GM12878 (cell line): ENCODE results near the gene LAMA5. TPM values are rescaled to one million over a fixed set of nuclear protein-coding genes. Genes with fewer than 3 reads are reported as not detected.

ENCODE experiments used
- ATAC-seq: fragments of 200-7000 bp; cut with Tn5 transposase; 3 replicates; pipeline ENCODE4 v1.9.1; 2020; ENCODE audit warnings: mild to moderate bottlenecking, moderate library complexity
- BruUV-seq: library from RNA; stranded (reverse); fragments of 400-500 nt; replicated peaks from 2 replicates; lab custom pipeline; 2021; lab: Mats Ljungman, UMichigan
- CTCF ChIA-PET: fragments of 300-600 bp; sonication (Branson Sonifier 250); formaldehyde crosslinking; extraction: SDS; loops from one replicate; lab custom pipeline; 2021; ENCODE audit warnings: inconsistent platforms; lab: Yijun Ruan, JAX
- POLR2A ChIA-PET: fragments of 350-600 bp; formaldehyde crosslinking; extraction: SDS; loops from one replicate; lab custom pipeline; 2021; ENCODE audit warnings: inconsistent platforms; lab: Charles Lee
- RAD21 ChIA-PET: fragments of 300-600 bp; sonication (Branson Sonifier 250); formaldehyde crosslinking; loops from one replicate; lab custom pipeline; 2023; ENCODE audit warnings: antibody characterized with exemption; ENCODE audit not compliant: unreplicated experiment; lab: Charles Lee
- SMC1A ChIA-PET: fragments of 300-600 bp; sonication (Branson Sonifier 250); formaldehyde crosslinking; loops from one replicate; lab custom pipeline; 2023; ENCODE audit not compliant: unreplicated experiment, uncharacterized antibody; lab: Charles Lee
- DNase-seq: peaks from one replicate; pipeline ENCODE4 v3.0.0-alpha.2; 2011; ENCODE audit warnings: low read depth, low spot score
- FAIRE-seq: peaks from 3 replicates; lab custom pipeline; 2011; peaks lifted over from hg19 to GRCh38; lab: Jason Lieb, UNC
- H2AFZ ChIP-seq: 2 replicates; pipeline ENCODE4 v1.6.0; 2011; ENCODE audit warnings: low read depth, low read length, control low read depth; ENCODE audit not compliant: control insufficient read depth
- H3K27ac ChIP-seq: 2 replicates; pipeline ENCODE4 v1.5.1; 2011; ENCODE audit warnings: control low read depth; ENCODE audit not compliant: control insufficient read depth, insufficient read depth
- H3K27me3 ChIP-seq, 2 experiments: replicated peaks in 1 of 2; 2 replicates each; pipeline versions ENCODE4 v1.6.0 to v1.6.1; 2011; ENCODE audit warnings: low read length in 1 of 2; ENCODE audit not compliant: control insufficient read depth in 2 of 2, insufficient read depth in 2 of 2
- H3K36me3 ChIP-seq, 2 experiments: 2 replicates each; pipeline ENCODE4 v1.5.1; 2011; ENCODE audit warnings: low read length in 1 of 2; ENCODE audit not compliant: control insufficient read depth in 2 of 2, insufficient read depth in 2 of 2
- H3K4me1 ChIP-seq: 2 replicates; pipeline ENCODE4 v1.6.1; 2011; ENCODE audit warnings: mild to moderate bottlenecking, low read length, moderate library complexity, mixed read lengths; ENCODE audit not compliant: control insufficient read depth, insufficient read depth
- H3K4me2 ChIP-seq: 2 replicates; pipeline ENCODE4 v1.6.0; 2011; ENCODE audit warnings: control low read depth; ENCODE audit not compliant: control insufficient read depth, insufficient read depth
- H3K4me3 ChIP-seq: fragments of 200-600 bp; sonication (generic); 2 replicates; pipeline ENCODE4 v1.5.1; 2016
- H3K79me2 ChIP-seq: 2 replicates; pipeline ENCODE4 v1.6.0; 2011; ENCODE audit warnings: low read length; ENCODE audit not compliant: control insufficient read depth, insufficient read depth
- H3K9ac ChIP-seq: 2 replicates; pipeline ENCODE4 v1.8.0; 2011; ENCODE audit warnings: low read length, control low read depth, mixed read lengths; ENCODE audit not compliant: control insufficient read depth, insufficient read depth
- H3K9me3 ChIP-seq: replicated peaks from 3 replicates; pipeline ENCODE4 v1.5.1; 2011; ENCODE audit warnings: mild to moderate bottlenecking, low read length; ENCODE audit not compliant: control insufficient read depth, insufficient read depth
- H4K20me1 ChIP-seq: 2 replicates; pipeline ENCODE4 v1.6.0; 2011; ENCODE audit not compliant: control insufficient read depth, insufficient read depth
- ASH2L ChIP-seq: fragments of 300-600, 200-600 bp; sonication (generic); IDR thresholded peaks from 2 replicates; pipeline ENCODE4 v1.6.1; 2017; ENCODE audit warnings: low read depth, mild to moderate bottlenecking, borderline replicate concordance
- FOXM1 ChIP-seq: IDR thresholded peaks from 2 replicates; pipeline ENCODE4 v1.6.1; 2012; ENCODE audit warnings: low read depth, mild to moderate bottlenecking, inconsistent platforms, low read length, moderate library complexity
- JUNB ChIP-seq: IDR thresholded peaks from 2 replicates; pipeline ENCODE4 v1.6.1; 2016; ENCODE audit warnings: antibody characterized with exemption, mild to moderate bottlenecking
- NFXL1 ChIP-seq: fragments of 450-650 bp; IDR thresholded peaks from 2 replicates; pipeline ENCODE4 v1.6.1; 2017; ENCODE audit warnings: antibody characterized with exemption, mild to moderate bottlenecking, borderline replicate concordance
- POU2F2 ChIP-seq: IDR thresholded peaks from 3 replicates; pipeline ENCODE4 v1.6.1; 2011; ENCODE audit warnings: low read depth, mild to moderate bottlenecking, low read length, borderline replicate concordance
- YBX1 ChIP-seq: fragments of 450-650 bp; IDR thresholded peaks from 2 replicates; pipeline ENCODE4 v1.6.1; 2016; ENCODE audit warnings: antibody characterized with exemption
- WGBS: methylation state at CpG from one replicate; pipeline ENCODE4 v1.1.6; 2016; ENCODE audit warnings: low lambda C conversion rate; ENCODE audit not compliant: insufficient replicate concordance, insufficient coverage; ENCODE audit errors: missing lambda C conversion rate; 5-methylcytosine and 5-hydroxymethylcytosine counted together
- in situ Hi-C: fragments of 300-500 bp; cut with MboI; formaldehyde crosslinking; loops from 9 replicates; pipeline ENCODE4 v1.14.3; 2018; ENCODE audit warnings: mixed read lengths
- intact Hi-C: fragments of 100-400 bp; cut with micrococcal nuclease; formaldehyde crosslinking; loops from one replicate; pipeline ENCODE4 v1.14.2; 2022; ENCODE audit not compliant: unreplicated experiment
- polyA plus RNA-seq, 11 experiments: library from polyadenylated mRNA; depleted of rRNA in 4 of 11; unstranded in 6 of 11; stranded (reverse) in 5 of 11; fragments of >200 nt; fragmentation: Nextera tagmentation in 4 of 11; fragmentation: Illumina TruSeq in 1 of 11; extraction: Ambion mirVana in 4 of 11; extraction: Trizol in 1 of 11; gene quantifications; 1 replicate in 1 of 11; 2 replicates in 10 of 11; pipeline versions ENCODE4 v1.2.1 to v1.2.3, GENCODE V29; 2011 to 2016; ENCODE audit warnings: inconsistent platforms in 2 of 11, missing spikeins in 2 of 11, low read depth in 1 of 11
- total RNA-seq, 4 experiments: library from RNA; depleted of rRNA in 3 of 4; stranded (reverse); fragments of >200 nt in 3 of 4; fragmentation: Illumina TruSeq in 1 of 4; extraction: Trizol in 1 of 4; gene quantifications; 2 replicates each; pipeline versions ENCODE4 v1.2.1 to v1.2.3, GENCODE V29; 2013 to 2021
- TF ChIP-seq, protein P1 (sequence below): IDR thresholded peaks from 2 replicates; pipeline ENCODE4 v1.6.1; 2012; ENCODE audit warnings: mild to moderate bottlenecking, low read depth, low read length

LAMA5 gene
- total and polyA plus RNA-seq, 10 of the 15 experiments (the other 5 are each of a cell fraction or from before 2014, with no cell fraction given), result 0.09 to 3.1 (median 1.6) TPM; not detected in 3

DNA sequence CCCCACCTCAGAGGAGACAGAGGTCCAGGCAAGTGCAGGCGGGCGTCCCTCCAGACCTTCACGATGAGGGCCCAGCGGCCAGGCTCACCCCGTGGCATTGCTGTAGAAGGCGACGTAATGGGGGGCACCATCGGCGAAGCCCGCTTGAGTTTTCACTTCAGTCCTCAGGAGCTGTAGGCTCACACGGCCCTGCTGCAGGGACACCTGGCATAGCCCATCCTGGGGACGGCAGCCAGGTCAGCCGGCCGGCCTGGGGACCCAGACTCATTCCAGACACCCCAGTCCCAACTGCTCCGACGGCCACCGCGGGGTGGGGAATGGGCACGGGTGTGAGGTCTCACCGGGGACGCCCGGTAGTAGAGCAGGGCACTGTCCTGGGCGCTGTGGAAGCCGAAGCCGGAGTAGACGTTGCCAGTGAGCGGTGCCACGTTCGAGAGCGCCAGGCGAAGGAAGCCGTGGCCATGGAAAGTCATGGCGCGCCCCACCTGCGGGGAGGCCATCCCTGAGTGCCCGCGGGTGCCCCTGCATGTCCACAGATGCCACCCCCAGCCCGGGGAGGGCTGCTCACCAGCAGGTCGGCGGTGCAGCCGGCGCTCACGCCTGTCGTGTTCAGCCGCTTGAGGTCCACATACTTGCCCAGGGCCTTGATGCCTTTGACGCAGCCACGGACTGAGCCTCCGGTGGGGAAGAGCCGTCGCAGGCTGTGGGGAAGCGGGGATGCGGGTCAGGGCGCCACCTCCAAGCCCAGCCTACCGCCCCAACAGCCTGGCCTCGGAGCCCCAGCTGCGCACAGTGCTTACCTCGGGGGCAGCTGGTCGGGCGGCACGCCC is 55.1 kb downstream of the LAMA5 start:
- Histone ChIP-seq H2AFZ (no peak overlapping the region), H3K4me3 (no peak overlapping the region), H4K20me1 (no peaks in the 10 kb centered on the region), H3K9me3 (no peaks in the 10 kb centered on the region; the same call in 2 of the 3 replicates), H3K36me3 (peaks cover 6 to 14% of the 10 kb centered on the region in 2 experiments; a peak in 3 of 4 replicates), H3K9ac (no peak overlapping the region), H3K79me2 (no peaks in the 10 kb centered on the region), H3K4me1 (no peaks in the 10 kb centered on the region), H3K27ac (no peak overlapping the region), H3K27me3 (no peaks in the 10 kb centered on the region), H3K4me2 (no peak overlapping the region)
- RAD21 ChIA-PET, result no interaction called here
- in situ Hi-C loops (no loop called here), intact Hi-C loops (no loop called here)
- CTCF ChIA-PET, result no interaction called here
- BruUV-seq, result no TSS peak
- ATAC-seq (no peak), DNase-seq (no peak), FAIRE-seq (no peak)
- POLR2A ChIA-PET, result interaction anchor here (0.6 kb wide), 1 partner anchor 64 kb away, joined by 3 read pairs; no protein-coding TSS in a partner anchor
- TF ChIP-seq ASH2L, result no peak
- TF ChIP-seq POU2F2, result no peak
- TF ChIP-seq NFXL1, result no peak
- no peak for TF ChIP-seq JUNB
- TF ChIP-seq, protein P1, sequence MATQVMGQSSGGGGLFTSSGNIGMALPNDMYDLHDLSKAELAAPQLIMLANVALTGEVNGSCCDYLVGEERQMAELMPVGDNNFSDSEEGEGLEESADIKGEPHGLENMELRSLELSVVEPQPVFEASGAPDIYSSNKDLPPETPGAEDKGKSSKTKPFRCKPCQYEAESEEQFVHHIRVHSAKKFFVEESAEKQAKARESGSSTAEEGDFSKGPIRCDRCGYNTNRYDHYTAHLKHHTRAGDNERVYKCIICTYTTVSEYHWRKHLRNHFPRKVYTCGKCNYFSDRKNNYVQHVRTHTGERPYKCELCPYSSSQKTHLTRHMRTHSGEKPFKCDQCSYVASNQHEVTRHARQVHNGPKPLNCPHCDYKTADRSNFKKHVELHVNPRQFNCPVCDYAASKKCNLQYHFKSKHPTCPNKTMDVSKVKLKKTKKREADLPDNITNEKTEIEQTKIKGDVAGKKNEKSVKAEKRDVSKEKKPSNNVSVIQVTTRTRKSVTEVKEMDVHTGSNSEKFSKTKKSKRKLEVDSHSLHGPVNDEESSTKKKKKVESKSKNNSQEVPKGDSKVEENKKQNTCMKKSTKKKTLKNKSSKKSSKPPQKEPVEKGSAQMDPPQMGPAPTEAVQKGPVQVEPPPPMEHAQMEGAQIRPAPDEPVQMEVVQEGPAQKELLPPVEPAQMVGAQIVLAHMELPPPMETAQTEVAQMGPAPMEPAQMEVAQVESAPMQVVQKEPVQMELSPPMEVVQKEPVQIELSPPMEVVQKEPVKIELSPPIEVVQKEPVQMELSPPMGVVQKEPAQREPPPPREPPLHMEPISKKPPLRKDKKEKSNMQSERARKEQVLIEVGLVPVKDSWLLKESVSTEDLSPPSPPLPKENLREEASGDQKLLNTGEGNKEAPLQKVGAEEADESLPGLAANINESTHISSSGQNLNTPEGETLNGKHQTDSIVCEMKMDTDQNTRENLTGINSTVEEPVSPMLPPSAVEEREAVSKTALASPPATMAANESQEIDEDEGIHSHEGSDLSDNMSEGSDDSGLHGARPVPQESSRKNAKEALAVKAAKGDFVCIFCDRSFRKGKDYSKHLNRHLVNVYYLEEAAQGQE, result no peak
- TF ChIP-seq FOXM1, result no peak
- no peak for TF ChIP-seq YBX1
- 95% methylated on average over 58 of the region's 60 CpGs for WGBS
- SMC1A ChIA-PET, result no interaction called here
